Left ventricle myocardium inferior (tissue), 1 donor: ENCODE measurements around the gene ZC3H12C. TPM values are rescaled to one million over a fixed set of nuclear protein-coding genes. Genes with fewer than 3 reads are reported as not detected.

Experiments
- DNase-seq: peaks from one replicate; pipeline ENCODE4 v3.0.0-alpha.2; 2020
- H3K27ac ChIP-seq: fragments of 200-600 bp; replicated peaks from 2 replicates; pipeline ENCODE4 v1.8.0; 2021
- H3K27me3 ChIP-seq: fragments of 200-600 bp; 2 replicates; pipeline ENCODE4 v1.8.0; 2021; ENCODE audit warnings: low read depth
- H3K36me3 ChIP-seq: fragments of 200-600 bp; 2 replicates; pipeline ENCODE4 v1.8.0; 2021
- H3K4me1 ChIP-seq: fragments of 200-600 bp; 2 replicates; pipeline ENCODE4 v1.8.0; 2021
- H3K4me3 ChIP-seq: fragments of 200-600 bp; 2 replicates; pipeline ENCODE4 v1.8.0; 2021; ENCODE audit warnings: mild to moderate bottlenecking, moderate library complexity
- H3K9me3 ChIP-seq: fragments of 200-600 bp; replicated peaks from 2 replicates; pipeline ENCODE4 v1.8.0; 2021
- intact Hi-C: fragments of 100-400 bp; cut with micrococcal nuclease; formaldehyde crosslinking; loops from one replicate; pipeline ENCODE4 v1.11.0; 2022
- total RNA-seq: library from RNA; stranded (reverse); fragmentation: NEBNext Ultra II Directional; extraction: Animal tissue kit (Norgen Biotek cat#: 25700); gene quantifications from one replicate; pipeline ENCODE4 v1.2.1, GENCODE V29; 2021
- TF ChIP-seq, protein P1 (sequence below): fragments of 200-600 bp; IDR thresholded peaks from 2 replicates; pipeline ENCODE4 v1.8.0; 2021; ENCODE audit warnings: antibody characterized with exemption, mild to moderate bottlenecking, borderline replicate concordance
- donor health status: DM: no; HTN: yes; CAD: no; lungs with severe emphysema.

Gene ZC3H12C
- total RNA-seq, 1 donor from 2014 or later = 16.8 TPM

DNA sequence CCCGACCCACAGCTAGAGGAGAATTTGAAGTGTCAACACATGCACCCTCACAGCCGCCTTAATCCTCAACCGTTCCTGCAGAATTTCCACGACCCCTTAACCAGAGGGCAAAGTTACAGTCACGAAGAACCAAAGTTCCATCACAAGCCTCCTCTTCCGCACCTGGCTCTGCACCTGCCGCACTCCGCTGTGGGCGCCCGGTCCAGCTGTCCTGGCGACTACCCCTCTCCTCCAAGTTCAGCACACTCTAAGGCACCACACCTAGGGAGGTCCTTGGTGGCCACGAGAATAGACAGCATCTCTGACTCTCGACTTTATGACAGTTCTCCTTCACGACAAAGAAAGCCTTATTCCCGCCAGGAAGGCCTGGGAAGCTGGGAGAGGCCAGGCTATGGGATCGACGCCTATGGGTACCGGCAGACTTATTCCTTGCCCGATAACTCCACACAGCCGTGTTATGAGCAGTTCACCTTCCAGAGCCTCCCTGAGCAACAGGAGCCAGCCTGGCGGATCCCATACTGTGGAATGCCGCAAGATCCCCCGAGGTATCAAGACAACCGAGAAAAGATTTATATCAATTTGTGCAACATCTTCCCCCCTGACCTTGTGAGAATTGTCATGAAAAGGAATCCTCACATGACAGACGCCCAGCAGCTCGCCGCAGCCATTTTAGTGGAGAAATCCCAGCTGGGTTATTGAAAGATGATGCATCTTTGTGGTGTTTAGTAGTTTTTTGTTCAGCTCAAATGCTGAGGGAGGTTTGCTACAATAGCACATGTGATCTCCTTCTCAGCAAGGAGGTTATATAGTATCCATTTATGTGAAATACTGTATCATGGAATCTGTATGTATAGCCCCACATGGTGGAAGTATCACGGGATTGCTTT lies 72.1 kb downstream of the ZC3H12C start:
- Histone ChIP-seq H3K27ac (no peak overlapping the region), H3K4me1 (no peaks in the 10 kb centered on the region), H3K27me3 (no peaks in the 10 kb centered on the region), H3K9me3 (no peaks in the 10 kb centered on the region), H3K36me3 (peaks cover 48% of the 10 kb centered on the region), H3K4me3 (no peak overlapping the region)
- TF ChIP-seq, protein P1, sequence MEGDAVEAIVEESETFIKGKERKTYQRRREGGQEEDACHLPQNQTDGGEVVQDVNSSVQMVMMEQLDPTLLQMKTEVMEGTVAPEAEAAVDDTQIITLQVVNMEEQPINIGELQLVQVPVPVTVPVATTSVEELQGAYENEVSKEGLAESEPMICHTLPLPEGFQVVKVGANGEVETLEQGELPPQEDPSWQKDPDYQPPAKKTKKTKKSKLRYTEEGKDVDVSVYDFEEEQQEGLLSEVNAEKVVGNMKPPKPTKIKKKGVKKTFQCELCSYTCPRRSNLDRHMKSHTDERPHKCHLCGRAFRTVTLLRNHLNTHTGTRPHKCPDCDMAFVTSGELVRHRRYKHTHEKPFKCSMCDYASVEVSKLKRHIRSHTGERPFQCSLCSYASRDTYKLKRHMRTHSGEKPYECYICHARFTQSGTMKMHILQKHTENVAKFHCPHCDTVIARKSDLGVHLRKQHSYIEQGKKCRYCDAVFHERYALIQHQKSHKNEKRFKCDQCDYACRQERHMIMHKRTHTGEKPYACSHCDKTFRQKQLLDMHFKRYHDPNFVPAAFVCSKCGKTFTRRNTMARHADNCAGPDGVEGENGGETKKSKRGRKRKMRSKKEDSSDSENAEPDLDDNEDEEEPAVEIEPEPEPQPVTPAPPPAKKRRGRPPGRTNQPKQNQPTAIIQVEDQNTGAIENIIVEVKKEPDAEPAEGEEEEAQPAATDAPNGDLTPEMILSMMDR = no peak
- no peak for DNase-seq
- intact Hi-C loops = no loop called here

DNA sequence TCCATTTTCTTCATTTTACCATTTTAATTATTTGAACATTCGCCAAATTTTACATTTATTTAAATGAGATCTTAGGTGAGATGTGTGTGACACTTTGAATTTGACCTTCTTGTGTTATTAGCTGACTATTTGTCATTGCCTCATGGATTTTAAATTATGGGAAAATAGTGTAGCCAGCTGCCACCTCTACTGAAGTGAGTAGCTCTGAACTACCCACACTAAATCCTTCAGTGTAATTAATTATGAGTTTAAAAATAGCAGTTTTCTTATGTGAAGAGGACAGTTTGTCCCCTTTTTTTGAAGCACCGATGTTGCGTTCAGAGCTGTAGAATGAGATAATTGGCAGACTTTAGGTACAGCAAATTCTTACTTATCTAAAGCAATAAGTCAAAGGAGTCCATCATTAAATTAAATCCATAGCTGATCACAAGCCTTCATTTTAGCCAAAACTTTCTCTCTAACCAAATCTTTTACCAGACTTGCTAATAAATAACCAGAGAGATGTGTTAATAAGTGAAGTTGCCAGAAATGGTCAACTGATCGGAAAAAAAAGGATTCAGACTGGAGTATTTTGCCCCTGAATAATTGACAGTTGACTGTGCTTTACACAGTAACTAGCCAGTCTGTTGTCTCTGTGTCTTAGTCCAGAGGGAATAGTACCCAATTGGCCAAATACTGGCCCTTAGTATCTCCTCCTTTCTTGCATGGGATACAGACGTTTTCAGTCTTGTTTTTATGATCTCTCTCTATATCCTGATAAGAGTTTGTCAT lies 75.0 kb downstream of the ZC3H12C start:
- Histone ChIP-seq H3K4me1 (no peaks in the 10 kb centered on the region), H3K36me3 (peaks cover 30% of the 10 kb centered on the region), H3K9me3 (no peaks in the 10 kb centered on the region), H3K4me3 (no peak overlapping the region), H3K27ac (no peak overlapping the region), H3K27me3 (no peaks in the 10 kb centered on the region)
- no peak for DNase-seq
- intact Hi-C loops = no loop called here
- TF ChIP-seq, protein P1 = no peak

DNA sequence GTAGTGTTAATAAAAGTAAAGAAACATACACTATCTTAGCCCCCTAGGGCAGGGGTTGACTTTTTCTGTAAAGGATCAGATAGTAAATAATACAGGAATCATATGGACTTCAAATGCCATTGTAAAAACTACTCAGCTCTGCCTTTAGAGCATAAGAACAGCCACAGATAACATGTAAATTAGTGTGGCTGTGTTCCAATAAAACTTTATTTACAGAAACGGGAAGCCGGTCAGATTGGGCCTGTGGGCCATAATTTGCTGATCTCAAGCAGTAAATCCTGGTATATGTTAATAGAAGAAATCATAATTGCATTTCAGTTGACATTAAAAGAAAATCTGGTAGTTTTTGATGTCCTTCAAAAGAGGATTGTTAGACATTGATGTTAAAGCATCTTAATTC lies 76.5 kb downstream of the ZC3H12C start:
- no peaks in the 10 kb centered on the region for H3K27me3 ChIP-seq
- no peak overlapping the region for H3K4me3 ChIP-seq
- peaks cover 10% of the 10 kb centered on the region for H3K4me1 ChIP-seq
- intact Hi-C loops = no loop called here
- H3K36me3 ChIP-seq = peaks cover 15% of the 10 kb centered on the region
- no peaks in the 10 kb centered on the region for H3K9me3 ChIP-seq
- no peak for DNase-seq
- no peak overlapping the region for H3K27ac ChIP-seq
- TF ChIP-seq, protein P1 = no peak

DNA sequence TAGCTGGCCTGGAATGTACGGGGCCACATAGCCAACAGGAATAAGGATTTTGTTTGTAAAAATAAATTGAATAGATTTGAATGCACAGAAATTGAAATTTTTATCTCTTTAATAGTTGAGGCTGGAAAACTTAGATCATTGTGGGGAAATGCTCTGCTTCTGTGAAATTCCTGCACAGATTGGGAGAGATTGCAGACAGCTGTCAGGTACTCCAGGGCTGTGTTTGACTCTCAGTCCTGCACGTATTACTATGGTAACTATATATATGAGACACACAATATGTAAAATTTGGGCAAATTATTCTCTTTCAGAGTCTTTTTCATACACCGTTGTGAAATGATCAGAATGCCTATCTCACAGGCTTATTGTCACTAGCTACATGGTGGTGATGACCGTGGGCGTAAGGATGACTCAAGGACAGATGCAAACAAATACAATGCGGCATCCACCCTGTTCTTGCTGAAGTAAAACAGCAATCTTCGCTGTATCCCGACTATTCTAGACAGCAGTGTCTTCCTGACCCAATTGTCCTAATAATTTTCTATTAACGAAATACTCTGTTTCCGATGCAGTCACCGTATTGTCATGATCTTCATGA lies 79.4 kb downstream of the ZC3H12C start:
- no peak for DNase-seq
- H3K27me3 ChIP-seq = no peaks in the 10 kb centered on the region
- peaks cover 4% of the 10 kb centered on the region for H3K36me3 ChIP-seq
- H3K9me3 ChIP-seq = no peaks in the 10 kb centered on the region
- H3K4me3 ChIP-seq = no peak overlapping the region
- no peak overlapping the region for H3K27ac ChIP-seq
- intact Hi-C loops = no loop called here
- TF ChIP-seq, protein P1 = no peak
- H3K4me1 ChIP-seq = peaks cover 10% of the 10 kb centered on the region

- Histone ChIP-seq H3K4me1 (peaks cover 10% of the 10 kb centered on the region), H3K27ac (no peak overlapping the region), H3K36me3 (peaks cover 4% of the 10 kb centered on the region), H3K4me3 (peak overlapping the region; percentile 45), H3K27me3 (no peaks in the 10 kb centered on the region), H3K9me3 (no peaks in the 10 kb centered on the region)
- TF ChIP-seq, protein P1 = peak; percentile 82
- intact Hi-C loops = no loop called here
- peak; percentile 64 for DNase-seq
These were observed 80.8 kb downstream of the ZC3H12C start for GRCh38 chr11:110173811-110174644.
